Ishikawa (cell line): Measurements from ENCODE around the gene CYP24A1.

ENCODE experiments used
- CEBPB ChIP-seq: IDR thresholded peaks from 2 replicates; pipeline ENCODE4 v1.6.1; 2012
- CREB1 ChIP-seq: IDR thresholded peaks from 2 replicates; pipeline ENCODE4 v1.6.1; 2012; ENCODE audit warnings: low read depth
- EGR1 ChIP-seq: IDR thresholded peaks from 2 replicates; pipeline ENCODE4 v1.6.1; 2012
- EP300 ChIP-seq: IDR thresholded peaks from 2 replicates; pipeline ENCODE4 v1.6.1; 2012; ENCODE audit warnings: borderline replicate concordance
- FOXM1 ChIP-seq: IDR thresholded peaks from 2 replicates; pipeline ENCODE4 v1.6.1; 2012; ENCODE audit warnings: low read depth, borderline replicate concordance
- MAX ChIP-seq: IDR thresholded peaks from 2 replicates; pipeline ENCODE4 v1.6.1; 2012
- NFIC ChIP-seq: IDR thresholded peaks from 2 replicates; pipeline ENCODE4 v1.6.1; 2012
- RAD21 ChIP-seq: IDR thresholded peaks from 2 replicates; pipeline ENCODE4 v1.6.1; 2012; ENCODE audit warnings: low read depth
- REST ChIP-seq: IDR thresholded peaks from 2 replicates; pipeline ENCODE4 v1.6.1; 2012; ENCODE audit warnings: low read depth, mild to moderate bottlenecking
- TAF1 ChIP-seq: IDR thresholded peaks from 2 replicates; pipeline ENCODE4 v1.6.1; 2012; ENCODE audit warnings: low read depth, mild to moderate bottlenecking
- TCF12 ChIP-seq: IDR thresholded peaks from 2 replicates; pipeline ENCODE4 v1.6.1; 2012; ENCODE audit warnings: low read depth
- TEAD4 ChIP-seq: IDR thresholded peaks from 2 replicates; pipeline ENCODE4 v1.6.1; 2012
- USF1 ChIP-seq: IDR thresholded peaks from 2 replicates; pipeline ENCODE4 v1.6.1; 2012
- YY1 ChIP-seq: IDR thresholded peaks from 2 replicates; pipeline ENCODE4 v1.6.1; 2012; ENCODE audit warnings: low read depth
- ZBTB7A ChIP-seq: IDR thresholded peaks from 2 replicates; pipeline ENCODE4 v1.6.1; 2012; ENCODE audit warnings: low read depth

CYP24A1 gene

GRCh38 chr20:54105653-54106052 is 68.1 kb downstream of the CYP24A1 start:
- no peak for TF ChIP-seq EP300
- no peak for TF ChIP-seq FOXM1
- TF ChIP-seq USF1 = no peak
- no peak for TF ChIP-seq ZBTB7A
- no peak for TF ChIP-seq MAX
- TF ChIP-seq CREB1 = no peak
- no peak for TF ChIP-seq NFIC
- TF ChIP-seq TCF12 = no peak
- no peak for TF ChIP-seq TAF1
- TF ChIP-seq EGR1 = no peak
- TF ChIP-seq REST = no peak
- no peak for TF ChIP-seq RAD21
- no peak for TF ChIP-seq YY1
- TF ChIP-seq CEBPB = no peak
- TF ChIP-seq TEAD4 = no peak

- TF ChIP-seq YY1 = no peak
- no peak for TF ChIP-seq RAD21
- no peak for TF ChIP-seq ZBTB7A
- no peak for TF ChIP-seq CREB1
- no peak for TF ChIP-seq USF1
- TF ChIP-seq TAF1 = no peak
- TF ChIP-seq CEBPB = no peak
- no peak for TF ChIP-seq MAX
- no peak for TF ChIP-seq TEAD4
- no peak for TF ChIP-seq EP300
- TF ChIP-seq TCF12 = no peak
- TF ChIP-seq NFIC = no peak
- TF ChIP-seq FOXM1 = no peak
- no peak for TF ChIP-seq REST
- no peak for TF ChIP-seq EGR1
These were observed 69.0 kb downstream of the CYP24A1 start for GRCh38 chr20:54104781-54105180.

- TF ChIP-seq YY1 = no peak
- TF ChIP-seq MAX = 0 out of 2 replicates have a peak, but pooled peaks have one; percentile 2
These were observed 69.8 kb downstream of the CYP24A1 start for GRCh38 chr20:54103762-54104600.
